Smooth muscle cell (in vitro differentiated cells): ENCODE results near the gene RALB. TPM values are rescaled to one million over a fixed set of nuclear protein-coding genes. Genes with fewer than 3 reads are reported as not detected.
"Not testable (repeated sequence)": the region's sequence is repeated elsewhere in the genome, so short reads cannot be mapped to it uniquely, and the experiment has no call there.

Experiments used
- DNase-seq: peaks from one replicate; lab custom pipeline; 2025; ENCODE audit not compliant: unreplicated experiment; lab: John Stamatoyannopoulos, UW
- H2AFZ ChIP-seq: fragments of 200-600 bp; sonication (generic); 2 replicates; pipeline ENCODE4 v1.6.0; 2016; ENCODE audit warnings: antibody characterized with exemption, low read depth, mild to moderate bottlenecking
- H3F3A ChIP-seq: fragments of 200-600 bp; sonication (generic); 2 replicates; pipeline ENCODE4 v1.6.0; 2017; ENCODE audit warnings: antibody characterized with exemption, low read depth
- H3K27ac ChIP-seq: fragments of 200-600 bp; sonication (generic); 2 replicates; pipeline ENCODE4 v1.5.1; 2016; ENCODE audit warnings: low read depth, mild to moderate bottlenecking
- H3K27me3 ChIP-seq: fragments of 200-600 bp; sonication (generic); 2 replicates; pipeline ENCODE4 v1.6.1; 2016; ENCODE audit warnings: low read depth, mild to moderate bottlenecking
- H3K36me3 ChIP-seq: fragments of 200-600 bp; sonication (generic); 2 replicates; pipeline ENCODE4 v1.5.1; 2016; ENCODE audit warnings: low read depth
- H3K4me1 ChIP-seq: fragments of 200-600 bp; sonication (generic); 2 replicates; pipeline ENCODE4 v1.5.1; 2016; ENCODE audit warnings: low read depth
- H3K4me2 ChIP-seq: fragments of 200-600 bp; sonication (generic); 2 replicates; pipeline ENCODE4 v1.6.0; 2016; ENCODE audit warnings: mild to moderate bottlenecking
- H3K4me3 ChIP-seq: fragments of 200-600 bp; sonication (generic); 2 replicates; pipeline ENCODE4 v1.5.1; 2016; ENCODE audit warnings: mild to moderate bottlenecking
- H3K79me2 ChIP-seq: fragments of 200-600 bp; sonication (generic); 2 replicates; pipeline ENCODE4 v1.6.0; 2016; ENCODE audit warnings: low read depth, mild to moderate bottlenecking
- H3K9ac ChIP-seq: fragments of 200-600 bp; sonication (generic); 2 replicates; pipeline ENCODE4 v1.6.0; 2016; ENCODE audit warnings: low read depth
- H3K9me3 ChIP-seq: fragments of 200-600 bp; sonication (generic); replicated peaks from 2 replicates; pipeline ENCODE4 v1.5.1; 2016; ENCODE audit warnings: low read depth
- H4K20me1 ChIP-seq: fragments of 200-600 bp; sonication (generic); 2 replicates; pipeline ENCODE4 v1.6.0; 2016; ENCODE audit warnings: low read depth
- WGBS: methylation state at CpG from one replicate; pipeline ENCODE4 v1.1.7; 2016; ENCODE audit warnings: low lambda C conversion rate; 5-methylcytosine and 5-hydroxymethylcytosine counted together
- polyA plus RNA-seq: library from polyadenylated mRNA; unstranded; fragments of >200 nt; fragmentation: Nextera tagmentation; extraction: Ambion mirVana; gene quantifications from 2 replicates; pipeline ENCODE4 v1.2.1, GENCODE V29; 2016
- total RNA-seq: library from RNA; depleted of rRNA; stranded (reverse); fragments of >200 nt; gene quantifications from 2 replicates; pipeline ENCODE4 v1.2.3, GENCODE V29; 2014
- TF ChIP-seq, protein P1 (sequence below): fragments of 200-600 bp; sonication (generic); IDR thresholded peaks from 2 replicates; pipeline ENCODE4 v1.5.1; 2017; ENCODE audit warnings: borderline replicate concordance, mild to moderate bottlenecking, antibody characterized with exemption; ENCODE audit not compliant: insufficient read depth, poor library complexity, severe bottlenecking

RALB gene
- total and polyA plus RNA-seq, 2 experiments from 2014 or later: 69.9 to 73.4 TPM

DNA sequence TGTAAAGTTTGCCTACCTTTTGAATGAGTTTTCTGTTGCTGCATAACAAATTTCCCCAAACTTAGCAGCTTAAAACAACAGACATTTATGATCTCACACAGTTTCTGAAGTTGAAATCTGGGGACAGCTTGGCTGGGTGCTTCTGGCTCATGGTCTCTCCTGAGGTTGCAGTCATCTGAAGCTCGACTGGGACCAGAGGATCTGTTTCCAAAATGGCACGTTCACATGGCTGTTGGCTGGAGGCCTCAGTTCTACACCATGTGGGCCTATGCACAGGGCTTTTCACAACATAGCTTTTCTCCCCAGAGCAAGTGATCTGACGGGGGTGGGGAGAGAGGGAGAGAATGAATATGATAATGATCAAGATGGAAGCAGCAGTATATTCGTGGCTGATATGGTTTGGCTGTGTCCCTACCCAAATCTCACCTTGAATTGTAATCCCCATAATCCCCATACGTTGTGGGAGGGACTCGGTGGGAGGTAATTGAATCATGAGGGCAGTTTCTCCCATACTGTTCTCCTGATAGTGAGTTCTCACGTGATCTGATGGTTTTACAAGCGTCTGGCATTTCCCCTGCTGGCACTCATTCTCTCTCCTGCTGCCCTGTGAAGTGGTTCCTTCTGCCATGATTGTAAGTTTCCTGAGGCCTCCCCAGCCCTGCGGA, 3.5 kb downstream of the RALB start:
- H3K27ac ChIP-seq: peak overlapping the region; percentile 51

DNA sequence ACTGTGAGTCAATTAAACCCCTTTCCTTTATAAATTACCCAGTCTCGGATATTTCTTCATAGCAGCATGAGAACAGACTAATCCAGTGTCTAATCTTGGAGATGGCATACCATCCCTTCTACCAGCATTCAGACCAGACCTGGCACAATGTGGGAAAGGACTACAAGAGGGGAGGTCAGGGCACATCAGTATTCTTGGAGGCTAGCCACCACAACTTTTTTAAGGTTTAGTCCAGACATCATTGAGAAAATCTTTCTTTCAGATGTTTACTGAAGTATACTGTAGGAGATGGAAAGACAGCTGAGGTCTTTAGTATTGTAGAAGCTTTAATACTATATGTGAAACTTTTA, 4.0 kb downstream of the RALB start:
- H3K27me3 ChIP-seq: no peaks in the 10 kb centered on the region
- no peak for DNase-seq
- 36% methylated on average over 1 of the region's 1 CpG for WGBS
- H3K4me1 ChIP-seq: peaks cover 16% of the 10 kb centered on the region
- H3K27ac ChIP-seq: peak overlapping the region; percentile 51
- H3F3A ChIP-seq: no peaks in the 10 kb centered on the region
- H3K9me3 ChIP-seq: no peaks in the 10 kb centered on the region
- peaks cover 62% of the 10 kb centered on the region for H3K79me2 ChIP-seq
- H3K36me3 ChIP-seq: no peaks in the 10 kb centered on the region
- TF ChIP-seq, protein P1, sequence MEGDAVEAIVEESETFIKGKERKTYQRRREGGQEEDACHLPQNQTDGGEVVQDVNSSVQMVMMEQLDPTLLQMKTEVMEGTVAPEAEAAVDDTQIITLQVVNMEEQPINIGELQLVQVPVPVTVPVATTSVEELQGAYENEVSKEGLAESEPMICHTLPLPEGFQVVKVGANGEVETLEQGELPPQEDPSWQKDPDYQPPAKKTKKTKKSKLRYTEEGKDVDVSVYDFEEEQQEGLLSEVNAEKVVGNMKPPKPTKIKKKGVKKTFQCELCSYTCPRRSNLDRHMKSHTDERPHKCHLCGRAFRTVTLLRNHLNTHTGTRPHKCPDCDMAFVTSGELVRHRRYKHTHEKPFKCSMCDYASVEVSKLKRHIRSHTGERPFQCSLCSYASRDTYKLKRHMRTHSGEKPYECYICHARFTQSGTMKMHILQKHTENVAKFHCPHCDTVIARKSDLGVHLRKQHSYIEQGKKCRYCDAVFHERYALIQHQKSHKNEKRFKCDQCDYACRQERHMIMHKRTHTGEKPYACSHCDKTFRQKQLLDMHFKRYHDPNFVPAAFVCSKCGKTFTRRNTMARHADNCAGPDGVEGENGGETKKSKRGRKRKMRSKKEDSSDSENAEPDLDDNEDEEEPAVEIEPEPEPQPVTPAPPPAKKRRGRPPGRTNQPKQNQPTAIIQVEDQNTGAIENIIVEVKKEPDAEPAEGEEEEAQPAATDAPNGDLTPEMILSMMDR: no peak
- H2AFZ ChIP-seq: no peak overlapping the region
- peaks cover 61% of the 10 kb centered on the region for H4K20me1 ChIP-seq
- H3K4me3 ChIP-seq: no peak overlapping the region
- no peak overlapping the region for H3K9ac ChIP-seq
- H3K4me2 ChIP-seq: peak overlapping the region; percentile 63

More for the DNA sequence above, 3.5 kb downstream of the RALB start:
- H3F3A ChIP-seq: no peaks in the 10 kb centered on the region
- no peak for DNase-seq
- H3K36me3 ChIP-seq: no peaks in the 10 kb centered on the region
- H3K27me3 ChIP-seq: no peaks in the 10 kb centered on the region
- no peak overlapping the region for H3K4me2 ChIP-seq
- H2AFZ ChIP-seq: no peak overlapping the region
- TF ChIP-seq, protein P1: no peak
- WGBS: 45% methylated on average over 9 of the region's 9 CpGs
- H4K20me1 ChIP-seq: peaks cover 56% of the 10 kb centered on the region
- H3K9me3 ChIP-seq: no peaks in the 10 kb centered on the region
- no peak overlapping the region for H3K4me3 ChIP-seq
- peaks cover 58% of the 10 kb centered on the region for H3K79me2 ChIP-seq
- H3K4me1 ChIP-seq: peaks cover 16% of the 10 kb centered on the region
- H3K9ac ChIP-seq: no peak overlapping the region

DNA sequence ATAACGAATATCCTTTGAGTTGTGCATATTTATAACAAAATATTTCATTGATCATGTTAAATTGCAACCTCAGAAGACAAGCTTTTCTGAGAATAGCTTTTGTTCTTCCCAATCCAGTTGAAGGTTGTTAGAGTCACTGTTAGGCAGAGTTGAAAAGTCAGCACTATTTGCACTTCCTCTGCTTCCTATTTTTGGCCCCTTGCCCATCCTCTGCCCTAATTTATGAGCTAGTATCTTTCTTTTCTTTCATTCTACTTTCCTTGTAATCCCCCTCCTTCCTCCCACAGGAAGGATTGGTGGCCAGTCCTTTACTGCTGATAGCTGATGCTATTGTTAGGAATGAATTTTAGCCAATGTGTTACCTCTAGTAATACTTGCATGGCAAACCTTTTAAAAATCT, 4.9 kb downstream of the RALB start:
- H3K9me3 ChIP-seq: no peaks in the 10 kb centered on the region
- H3K4me3 ChIP-seq: no peak overlapping the region
- no peak overlapping the region for H2AFZ ChIP-seq
- no peaks in the 10 kb centered on the region for H3K36me3 ChIP-seq
- H3K27ac ChIP-seq: peak overlapping the region; percentile 51
- no peaks in the 10 kb centered on the region for H3F3A ChIP-seq
- H3K4me2 ChIP-seq: peak overlapping the region; percentile 63
- peaks cover 15% of the 10 kb centered on the region for H3K4me1 ChIP-seq
- H4K20me1 ChIP-seq: peaks cover 70% of the 10 kb centered on the region
- peaks cover 67% of the 10 kb centered on the region for H3K79me2 ChIP-seq
- no peak overlapping the region for H3K9ac ChIP-seq
- WGBS: 94% methylated on average over 1 of the region's 1 CpG
- no peak for DNase-seq
- TF ChIP-seq, protein P1: no peak
- H3K27me3 ChIP-seq: no peaks in the 10 kb centered on the region

DNA sequence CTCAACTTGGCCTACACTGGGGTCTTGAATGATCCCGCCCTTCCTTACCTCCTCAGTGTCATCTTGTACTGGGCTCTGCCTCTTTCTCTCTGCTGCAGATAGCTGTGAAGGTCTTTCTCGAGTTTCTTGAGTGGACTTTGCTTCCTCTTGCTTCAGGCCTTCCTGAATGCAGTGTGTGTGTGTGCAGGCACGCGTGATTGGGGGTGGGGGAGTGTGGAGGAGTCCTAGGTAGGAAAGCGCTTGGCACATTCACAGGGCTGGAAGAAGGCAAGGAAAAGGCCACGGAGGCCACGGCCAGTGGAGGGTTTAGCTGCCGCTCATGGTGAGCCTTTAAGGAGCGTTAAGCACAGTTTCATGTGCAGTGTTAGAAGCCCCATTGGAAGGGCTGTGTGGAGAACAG, 5.5 kb downstream of the RALB start:
- no peak overlapping the region for H2AFZ ChIP-seq
- H3K27ac ChIP-seq: no peak overlapping the region
- no peak overlapping the region for H3K4me3 ChIP-seq
- DNase-seq: no peak
- H3K4me1 ChIP-seq: peaks cover 21% of the 10 kb centered on the region
- no peaks in the 10 kb centered on the region for H3K36me3 ChIP-seq
- H3K4me2 ChIP-seq: no peak overlapping the region
- no peaks in the 10 kb centered on the region for H3K27me3 ChIP-seq
- H3F3A ChIP-seq: peaks cover under 1% of the 10 kb centered on the region
- 88% methylated on average over 9 of the region's 9 CpGs for WGBS
- H3K79me2 ChIP-seq: peaks cover 67% of the 10 kb centered on the region
- peaks cover 76% of the 10 kb centered on the region for H4K20me1 ChIP-seq
- no peak overlapping the region for H3K9ac ChIP-seq
- TF ChIP-seq, protein P1: no peak
- no peaks in the 10 kb centered on the region for H3K9me3 ChIP-seq

DNA sequence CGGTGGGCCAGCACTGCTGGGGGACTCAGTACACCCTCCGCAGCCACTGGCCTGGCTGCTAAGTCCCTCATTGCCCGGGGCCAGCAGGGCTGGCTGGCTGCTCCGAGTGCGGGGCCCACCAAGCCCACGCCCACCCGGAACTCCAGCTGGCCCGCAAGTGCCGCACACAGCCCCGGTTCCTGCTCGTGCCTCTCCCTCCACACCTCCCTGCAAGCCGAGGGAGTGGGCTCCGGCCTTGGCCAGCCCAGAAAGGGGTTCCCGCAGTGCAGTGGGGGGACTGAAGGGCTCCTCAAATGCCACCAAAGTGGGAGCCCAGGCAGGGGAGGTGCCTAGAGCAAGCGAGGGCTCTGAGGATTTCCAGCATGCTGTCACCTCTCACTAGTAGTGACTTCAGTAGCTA, 7.3 kb downstream of the RALB start:
- not testable (repeated sequence) for H3K4me3 ChIP-seq, H2AFZ ChIP-seq, H3K36me3 ChIP-seq, H3K4me2 ChIP-seq, H3F3A ChIP-seq, H3K9me3 ChIP-seq, H3K27ac ChIP-seq, DNase-seq, H3K9ac ChIP-seq, H3K27me3 ChIP-seq
- H3K4me1 ChIP-seq: peaks cover 14% of the 10 kb centered on the region
- peaks cover 80% of the 10 kb centered on the region for H4K20me1 ChIP-seq
- peaks cover 70% of the 10 kb centered on the region for H3K79me2 ChIP-seq
- WGBS: 98% methylated on average over 13 of the region's 15 CpGs
